ENCODE measurements around the gene HDAC3. TPM values are rescaled to one million over a fixed set of nuclear protein-coding genes. Genes with fewer than 3 reads are reported as not detected.

Gene HDAC3
- polyA plus RNA-seq, 4 donors, result 39.0 to 65.0 (median 49.6) TPM

- H3K9me3 ChIP-seq (ENCODE audit: control insufficient read depth in 2 of 2, insufficient read depth in 1 of 2, low read depth in 1 of 2, low read length in 1 of 2), result no peaks in the 10 kb centered on the region
- peaks cover 0 to 16% (median 0%) of the 10 kb centered on the region in 3 donors for H3K27me3 ChIP-seq (ENCODE audit: control insufficient read depth in 3 of 3, insufficient read depth in 3 of 3, low read length in 3 of 3)
- peak overlapping the region in 2 of 3 donors; percentile 84 to 100 for H3K4me3 ChIP-seq (ENCODE audit: low read depth in 1 of 3, low read length in 3 of 3)
- peaks cover 0 to 17% (median 2%) of the 10 kb centered on the region in 3 donors for H3K36me3 ChIP-seq (ENCODE audit: control insufficient read depth in 3 of 3, insufficient read depth in 2 of 3, low read depth in 1 of 3, low read length in 3 of 3)
- H3K27ac ChIP-seq (ENCODE audit: low read depth in 1 of 3, low read length in 2 of 3), result peak overlapping the region in 1 of 3 donors; percentile 66
- no peak for FAIRE-seq
- WGBS, 3 donors, result 46 to 60% (median 51%) methylated on average over 7 of the region's 7 CpGs
- peaks cover 0 to 24% (median 0%) of the 10 kb centered on the region in 3 donors for H3K4me1 ChIP-seq (ENCODE audit: control insufficient read depth in 3 of 3, insufficient read depth in 2 of 3, low read depth in 1 of 3, low read length in 2 of 3)
- no peak for DNase-seq
Measured at GRCh38 chr5:141635646-141636045, 1.0 kb downstream of the HDAC3 start.

GRCh38 chr5:141634720-141635119 is 1.9 kb downstream of the HDAC3 start:
- peaks cover 0 to 16% (median 0%) of the 10 kb centered on the region in 3 donors for H3K27me3 ChIP-seq (ENCODE audit: control insufficient read depth in 3 of 3, insufficient read depth in 3 of 3, low read length in 3 of 3)
- no peak overlapping the region for H3K4me3 ChIP-seq (ENCODE audit: low read depth in 1 of 3, low read length in 3 of 3)
- H3K4me1 ChIP-seq (ENCODE audit: control insufficient read depth in 3 of 3, insufficient read depth in 2 of 3, low read depth in 1 of 3, low read length in 2 of 3), result peaks cover 0 to 24% (median 0%) of the 10 kb centered on the region in 3 donors
- H3K27ac ChIP-seq (ENCODE audit: low read depth in 1 of 3, low read length in 2 of 3), result no peak overlapping the region
- H3K9me3 ChIP-seq (ENCODE audit: control insufficient read depth in 2 of 2, insufficient read depth in 1 of 2, low read depth in 1 of 2, low read length in 1 of 2), result no peaks in the 10 kb centered on the region
- WGBS, 3 donors, result 83 to 87% (median 87%) methylated on average over 6 of the region's 6 CpGs
- H3K36me3 ChIP-seq (ENCODE audit: control insufficient read depth in 3 of 3, insufficient read depth in 2 of 3, low read depth in 1 of 3, low read length in 3 of 3), result peaks cover 0 to 13% (median 2%) of the 10 kb centered on the region in 3 donors
- DNase-seq (no peak), FAIRE-seq (no peak)

GRCh38 chr5:141633871-141634561 is 2.6 kb downstream of the HDAC3 start:
- H3K9me3 ChIP-seq (ENCODE audit: control insufficient read depth in 2 of 2, insufficient read depth in 1 of 2, low read depth in 1 of 2, low read length in 1 of 2), result no peaks in the 10 kb centered on the region
- WGBS, 3 donors, result 63 to 84% (median 71%) methylated on average over 5 of the region's 5 CpGs
- H3K36me3 ChIP-seq (ENCODE audit: control insufficient read depth in 3 of 3, insufficient read depth in 2 of 3, low read depth in 1 of 3, low read length in 3 of 3), result peaks cover 0 to 20% (median 2%) of the 10 kb centered on the region in 3 donors
- FAIRE-seq, result no peak
- no peak overlapping the region for H3K27ac ChIP-seq (ENCODE audit: low read depth in 1 of 3, low read length in 2 of 3)
- DNase-seq, result no peak
- peaks cover 0 to 24% (median 0%) of the 10 kb centered on the region in 3 donors for H3K4me1 ChIP-seq (ENCODE audit: control insufficient read depth in 3 of 3, insufficient read depth in 2 of 3, low read depth in 1 of 3, low read length in 2 of 3)
- H3K27me3 ChIP-seq (ENCODE audit: control insufficient read depth in 3 of 3, insufficient read depth in 3 of 3, low read length in 3 of 3), result peaks cover 0 to 16% (median 0%) of the 10 kb centered on the region in 3 donors
- no peak overlapping the region for H3K4me3 ChIP-seq (ENCODE audit: low read depth in 1 of 3, low read length in 3 of 3)

GRCh38 chr5:141632650-141633049 is 4.0 kb downstream of the HDAC3 start:
- H3K4me3 ChIP-seq (ENCODE audit: low read depth in 1 of 3, low read length in 3 of 3), result no peak overlapping the region
- FAIRE-seq (no peak), DNase-seq (no peak)
- WGBS, 3 donors, result 86 to 93% (median 90%) methylated on average over 2 of the region's 2 CpGs
- no peak overlapping the region for H3K27ac ChIP-seq (ENCODE audit: low read depth in 1 of 3, low read length in 2 of 3)
- peaks cover 0 to 16% (median 0%) of the 10 kb centered on the region in 3 donors for H3K4me1 ChIP-seq (ENCODE audit: control insufficient read depth in 3 of 3, insufficient read depth in 2 of 3, low read depth in 1 of 3, low read length in 2 of 3)
- peaks cover 0 to 4% (median 0%) of the 10 kb centered on the region in 3 donors for H3K27me3 ChIP-seq (ENCODE audit: control insufficient read depth in 3 of 3, insufficient read depth in 3 of 3, low read length in 3 of 3)
- peaks cover 0 to 31% (median 5%) of the 10 kb centered on the region in 3 donors for H3K36me3 ChIP-seq (ENCODE audit: control insufficient read depth in 3 of 3, insufficient read depth in 2 of 3, low read depth in 1 of 3, low read length in 3 of 3)
- H3K9me3 ChIP-seq (ENCODE audit: control insufficient read depth in 2 of 2, insufficient read depth in 1 of 2, low read depth in 1 of 2, low read length in 1 of 2), result no peaks in the 10 kb centered on the region

- FAIRE-seq, result no peak
- H3K4me1 ChIP-seq (ENCODE audit: control insufficient read depth in 3 of 3, insufficient read depth in 2 of 3, low read depth in 1 of 3, low read length in 2 of 3), result peaks cover 0 to 9% (median 0%) of the 10 kb centered on the region in 3 donors
- no peak overlapping the region for H3K27ac ChIP-seq (ENCODE audit: low read depth in 1 of 3, low read length in 2 of 3)
- 97 to 99% (median 98%) methylated on average over 5 of the region's 5 CpGs for WGBS, 3 donors
- H3K36me3 ChIP-seq (ENCODE audit: control insufficient read depth in 3 of 3, insufficient read depth in 2 of 3, low read depth in 1 of 3, low read length in 3 of 3), result peaks cover 4 to 45% (median 6%) of the 10 kb centered on the region in 3 donors
- no peaks in the 10 kb centered on the region for H3K27me3 ChIP-seq (ENCODE audit: control insufficient read depth in 3 of 3, insufficient read depth in 3 of 3, low read length in 3 of 3)
- H3K9me3 ChIP-seq (ENCODE audit: control insufficient read depth in 2 of 2, insufficient read depth in 1 of 2, low read depth in 1 of 2, low read length in 1 of 2), result no peaks in the 10 kb centered on the region
- no peak for DNase-seq
- no peak overlapping the region for H3K4me3 ChIP-seq (ENCODE audit: low read depth in 1 of 3, low read length in 3 of 3)
Measured at GRCh38 chr5:141630570-141631140, 6.0 kb downstream of the HDAC3 start.

GRCh38 chr5:141628175-141628788 is 8.4 kb downstream of the HDAC3 start:
- peaks cover 4 to 56% (median 8%) of the 10 kb centered on the region in 3 donors for H3K36me3 ChIP-seq (ENCODE audit: control insufficient read depth in 3 of 3, insufficient read depth in 2 of 3, low read depth in 1 of 3, low read length in 3 of 3)

GRCh38 chr5:141623611-141624010 is 13.0 kb downstream of the HDAC3 start:
- Histone ChIP-seq H3K4me1 (ENCODE audit: control insufficient read depth in 3 of 3, insufficient read depth in 2 of 3, low read depth in 1 of 3, low read length in 2 of 3) (no peaks in the 10 kb centered on the region), H3K27me3 (ENCODE audit: control insufficient read depth in 3 of 3, insufficient read depth in 3 of 3, low read length in 3 of 3) (no peaks in the 10 kb centered on the region), H3K36me3 (ENCODE audit: control insufficient read depth in 3 of 3, insufficient read depth in 2 of 3, low read depth in 1 of 3, low read length in 3 of 3) (peaks cover 6 to 58% (median 13%) of the 10 kb centered on the region in 3 donors), H3K27ac (ENCODE audit: low read depth in 1 of 3, low read length in 2 of 3) (no peak overlapping the region), H3K9me3 (ENCODE audit: control insufficient read depth in 2 of 2, insufficient read depth in 1 of 2, low read depth in 1 of 2, low read length in 1 of 2) (no peaks in the 10 kb centered on the region), H3K4me3 (ENCODE audit: low read depth in 1 of 3, low read length in 3 of 3) (no peak overlapping the region)
- DNase-seq (no peak), FAIRE-seq (no peak)
- 78 to 88% (median 85%) methylated on average over 5 of the region's 5 CpGs for WGBS, 3 donors

More at GRCh38 chr5:141628175-141628788, 8.4 kb downstream of the HDAC3 start:
- no peaks in the 10 kb centered on the region for H3K9me3 ChIP-seq (ENCODE audit: control insufficient read depth in 2 of 2, insufficient read depth in 1 of 2, low read depth in 1 of 2, low read length in 1 of 2)
- DNase-seq (no peak), FAIRE-seq (no peak)
- no peaks in the 10 kb centered on the region for H3K27me3 ChIP-seq (ENCODE audit: control insufficient read depth in 3 of 3, insufficient read depth in 3 of 3, low read length in 3 of 3)
- H3K4me3 ChIP-seq (ENCODE audit: low read depth in 1 of 3, low read length in 3 of 3), result no peak overlapping the region
- no peaks in the 10 kb centered on the region for H3K4me1 ChIP-seq (ENCODE audit: control insufficient read depth in 3 of 3, insufficient read depth in 2 of 3, low read depth in 1 of 3, low read length in 2 of 3)
- WGBS, 3 donors, result 93 to 100% (median 95%) methylated on average over 6 of the region's 6 CpGs
- no peak overlapping the region for H3K27ac ChIP-seq (ENCODE audit: low read depth in 1 of 3, low read length in 2 of 3)

- FAIRE-seq, result no peak
- DNase-seq, result no peak
- Histone ChIP-seq H3K27me3 (ENCODE audit: control insufficient read depth in 3 of 3, insufficient read depth in 3 of 3, low read length in 3 of 3) (no peaks in the 10 kb centered on the region), H3K4me1 (ENCODE audit: control insufficient read depth in 3 of 3, insufficient read depth in 2 of 3, low read depth in 1 of 3, low read length in 2 of 3) (no peaks in the 10 kb centered on the region), H3K9me3 (ENCODE audit: control insufficient read depth in 2 of 2, insufficient read depth in 1 of 2, low read depth in 1 of 2, low read length in 1 of 2) (no peaks in the 10 kb centered on the region), H3K27ac (ENCODE audit: low read depth in 1 of 3, low read length in 2 of 3) (no peak overlapping the region), H3K4me3 (ENCODE audit: low read depth in 1 of 3, low read length in 3 of 3) (no peak overlapping the region), H3K36me3 (ENCODE audit: control insufficient read depth in 3 of 3, insufficient read depth in 2 of 3, low read depth in 1 of 3, low read length in 3 of 3) (peaks cover 6 to 54% (median 10%) of the 10 kb centered on the region in 3 donors)
Measured at GRCh38 chr5:141623186-141623585, 13.5 kb downstream of the HDAC3 start.
